Endothelial cell of umbilical vein (primary cell): ENCODE measurements around the gene TMEM38A. TPM values are rescaled to one million over a fixed set of nuclear protein-coding genes. Genes with fewer than 3 reads are reported as not detected.

ENCODE experiments used
- BruUV-seq: library from RNA; stranded (reverse); fragments of 400-500 nt; replicated peaks from 2 replicates; lab custom pipeline; 2021; lab: Mats Ljungman, UMichigan
- CTCF ChIA-PET: fragments of 300-600, 350-600 bp; sonication (Branson Sonifier 250); formaldehyde crosslinking; loops from one replicate; lab custom pipeline; 2021; ENCODE audit warnings: antibody characterized with exemption, inconsistent platforms; lab: Charles Lee
- POLR2A ChIA-PET: fragments of 300-600, 350-600 bp; sonication (Branson Sonifier 250); formaldehyde crosslinking; loops from one replicate; lab custom pipeline; 2021; ENCODE audit warnings: antibody characterized with exemption, inconsistent platforms; lab: Charles Lee
- DNase-seq: peaks from one replicate; pipeline ENCODE4 v3.0.0-alpha.2; 2011; ENCODE audit warnings: low read depth, low spot score
- FAIRE-seq: peaks from 2 replicates; lab custom pipeline; 2011; peaks lifted over from hg19 to GRCh38; lab: Jason Lieb, UNC
- H2AFZ ChIP-seq: 2 replicates; pipeline ENCODE4 v1.6.0; 2012; ENCODE audit warnings: low read depth, low read length, control low read depth, inconsistent platforms
- H3K27ac ChIP-seq: 2 replicates; pipeline ENCODE4 v1.5.1; 2011; ENCODE audit warnings: low read depth, mild to moderate bottlenecking, control low read depth, low read length, moderate library complexity; ENCODE audit not compliant: insufficient read depth
- H3K27me3 ChIP-seq, 2 experiments: 2 replicates each; pipeline versions ENCODE4 v1.6.0 to v1.6.1; 2011; ENCODE audit warnings: low read length in 2 of 2, mixed read lengths in 1 of 2; ENCODE audit not compliant: control insufficient read depth in 2 of 2, insufficient read depth in 2 of 2
- H3K36me3 ChIP-seq, 2 experiments: 2 replicates in 1 of 2; 3 replicates in 1 of 2; pipeline ENCODE4 v1.5.1; 2011; ENCODE audit warnings: low read length in 2 of 2, mild to moderate bottlenecking in 1 of 2, moderate library complexity in 1 of 2; ENCODE audit not compliant: control insufficient read depth in 2 of 2, insufficient read depth in 2 of 2; ENCODE audit errors: extremely low read depth in 1 of 2
- H3K4me1 ChIP-seq: 3 replicates; pipeline ENCODE4 v1.5.1; 2011; ENCODE audit warnings: mild to moderate bottlenecking, low read length; ENCODE audit not compliant: control insufficient read depth, insufficient read depth; ENCODE audit errors: extremely low read depth
- H3K4me2 ChIP-seq: 2 replicates; pipeline ENCODE4 v1.6.1; 2011; ENCODE audit warnings: low read length, control low read depth, mixed read lengths; ENCODE audit not compliant: insufficient read depth
- H3K4me3 ChIP-seq, 3 experiments: fragments of 200-600 bp in 1 of 3; sonication (generic), shearing (Covaris generic) in 1 of 3; replicated peaks in 1 of 3; 2 replicates each; pipeline ENCODE4 v1.5.1; 2011 to 2016; ENCODE audit warnings: control low read depth in 3 of 3, low read length in 3 of 3, mild to moderate bottlenecking in 2 of 3, inconsistent platforms in 1 of 3, low read depth in 1 of 3, moderate library complexity in 1 of 3; ENCODE audit not compliant: insufficient read depth in 1 of 3
- H3K79me2 ChIP-seq: 2 replicates; pipeline ENCODE4 v1.6.0; 2012; ENCODE audit warnings: low read length, inconsistent platforms; ENCODE audit not compliant: control insufficient read depth, insufficient read depth
- H3K9ac ChIP-seq: replicated peaks from 2 replicates; pipeline ENCODE3; 2011; ENCODE audit warnings: low read length, control low read depth; ENCODE audit not compliant: insufficient read depth; ENCODE audit errors: extremely low read depth
- H3K9me1 ChIP-seq: replicated peaks from 3 replicates; pipeline ENCODE4 v1.6.0; 2011; ENCODE audit warnings: mild to moderate bottlenecking, low read length; ENCODE audit not compliant: control insufficient read depth, insufficient read depth; ENCODE audit errors: extremely low read depth
- H3K9me3 ChIP-seq: replicated peaks from 2 replicates; pipeline ENCODE4 v1.5.1; 2012; ENCODE audit warnings: low read length, inconsistent platforms; ENCODE audit not compliant: control insufficient read depth, insufficient read depth
- H4K20me1 ChIP-seq: replicated peaks from 2 replicates; pipeline ENCODE3; 2011; ENCODE audit warnings: mild to moderate bottlenecking, low read length; ENCODE audit not compliant: control insufficient read depth, insufficient read depth; ENCODE audit errors: extremely low read depth
- CTCF ChIP-seq, 2 donors: IDR thresholded peaks; 1 replicate in 1 of 2; 2 replicates in 1 of 2; pipeline ENCODE4 v1.5.1; 2011; ENCODE audit warnings: low read length in 2 of 2, mild to moderate bottlenecking in 2 of 2, moderate library complexity in 2 of 2, control low read depth in 1 of 2, inconsistent platforms in 1 of 2, low read depth in 1 of 2; ENCODE audit not compliant: insufficient read depth in 1 of 2; ENCODE audit errors: extremely low read depth in 1 of 2
- EZH2 ChIP-seq: IDR thresholded peaks from 2 replicates; pipeline ENCODE4 v1.6.1; 2012; ENCODE audit warnings: borderline replicate concordance, low read depth, mild to moderate bottlenecking, moderate library complexity, low read length, inconsistent platforms; ENCODE audit not compliant: severe bottlenecking
- FOS ChIP-seq: IDR thresholded peaks from 2 replicates; pipeline ENCODE4 v1.6.1; 2011; ENCODE audit warnings: mild to moderate bottlenecking, low read length, moderate library complexity, borderline replicate concordance; ENCODE audit not compliant: insufficient read depth
- GATA2 ChIP-seq: IDR thresholded peaks from 2 replicates; pipeline ENCODE4 v1.7.0; 2011; ENCODE audit warnings: low read depth, mild to moderate bottlenecking, moderate library complexity, mixed read lengths, low read length; ENCODE audit not compliant: insufficient read length, insufficient read depth
- JUN ChIP-seq: IDR thresholded peaks from 2 replicates; pipeline ENCODE4 v1.6.1; 2011; ENCODE audit warnings: borderline replicate concordance, low read depth; ENCODE audit not compliant: insufficient read length, insufficient read depth
- MAX ChIP-seq: IDR thresholded peaks from 2 replicates; pipeline ENCODE4 v1.6.1; 2011; ENCODE audit not compliant: insufficient read depth, insufficient read length
- MYC ChIP-seq: IDR thresholded peaks from one replicate; pipeline ENCODE4 v1.6.1; 2011; ENCODE audit warnings: mild to moderate bottlenecking, low read depth, low read length
- POLR2A ChIP-seq: IDR thresholded peaks from 2 replicates; pipeline ENCODE4 v1.6.1; 2012; ENCODE audit warnings: low read depth, mild to moderate bottlenecking, control low read depth, low read length
- POLR2AphosphoS5 ChIP-seq: IDR thresholded peaks from 2 replicates; pipeline ENCODE4 v1.6.1; 2012; ENCODE audit warnings: low read depth, mild to moderate bottlenecking, control low read depth, low read length, moderate library complexity; ENCODE audit not compliant: insufficient read depth
- dilution Hi-C: fragments of 300-500 bp; cut with MboI; formaldehyde crosslinking; loops from one replicate; pipeline ENCODE4 v1.15.0; 2019; ENCODE audit warnings: low sequenced_read_pairs; ENCODE audit not compliant: extremely low pct_ligation_motif_present
- intact Hi-C: fragments of 100-400 bp; cut with micrococcal nuclease; formaldehyde crosslinking; loops from one replicate; pipeline ENCODE4 v1.10.0; 2022
- polyA plus RNA-seq, 4 experiments: library from polyadenylated mRNA; depleted of rRNA in 3 of 4; stranded (reverse) in 3 of 4; unstranded in 1 of 4; fragments of >200 nt; gene quantifications; 2 replicates each; pipeline versions ENCODE4 v1.2.1 to v1.2.3, GENCODE V29; 2011 to 2012; ENCODE audit warnings: missing spikeins in 1 of 4
- total RNA-seq: library from RNA; stranded (reverse); gene quantifications from 2 replicates; pipeline ENCODE4 v1.2.3, GENCODE V29; 2021

Gene TMEM38A
- total and polyA plus RNA-seq, 2 donors (not counting 3 experiments of a cell fraction or from before 2014, with no cell fraction given) = 1.6 TPM

- H3K9ac ChIP-seq = peak overlapping the region; percentile 90
- dilution Hi-C loops = no loop called here
- no peaks in the 10 kb centered on the region for H3K9me3 ChIP-seq
- no TSS peak for BruUV-seq
- ChIA-PET CTCF (interaction anchor here (1.0 to 1.2 kb wide), 2 partner anchors 9 to 20 kb away, joined by 3 read pairs; no protein-coding TSS in a partner anchor), POLR2A (interaction anchor here (0.7 to 1.9 kb wide), 4 partner anchors 10 to 39 kb away, joined by 3 to 8 read pairs (median 3); partner anchors contain the start of genes SMIM7 and TMEM38A)
- peaks cover 2 to 16% of the 10 kb centered on the region in 2 experiments for H3K36me3 ChIP-seq
- DNase-seq (no peak), FAIRE-seq (no peak)
- H3K4me2 ChIP-seq = peak overlapping the region; percentile 96
- H3K4me1 ChIP-seq = peaks cover 18% of the 10 kb centered on the region
- H3K79me2 ChIP-seq = peaks cover 60% of the 10 kb centered on the region
- peak overlapping the region; percentile 59 for H3K27ac ChIP-seq
- no peaks in the 10 kb centered on the region for H3K9me1 ChIP-seq
- no peaks in the 10 kb centered on the region for H4K20me1 ChIP-seq
- peak overlapping the region; percentile 79 to 90 (median 90) for H3K4me3 ChIP-seq
- TF ChIP-seq GATA2 (no peak), MAX (no peak), MYC (no peak), CTCF (IDR thresholded peaks at IDR 0.05; ENCODE audit: extremely low read depth in 1 of 2, insufficient read depth in 1 of 2, low read depth in 1 of 2, low read length in 2 of 2) (no peak), POLR2AphosphoS5 (no peak), EZH2 (no peak), POLR2A (no peak), JUN (no peak), FOS (no peak)
- H2AFZ ChIP-seq = no peak overlapping the region
- intact Hi-C loops = loop anchor here (5.0 kb wide), 1 partner anchor 99 kb away; no protein-coding TSS in a partner anchor
- H3K27me3 ChIP-seq = no peaks in the 10 kb centered on the region
Observed at GRCh38 chr19:16626796-16627192, 34.1 kb upstream of the TMEM38A start.
